PC-9 (cell line): ENCODE results near the gene CLDN15.
"Not testable (repeated sequence)": the region's sequence is repeated elsewhere in the genome, so short reads cannot be mapped to it uniquely, and the experiment has no call there.

Experiments
- CTCF ChIP-seq: fragments of 200-600 bp; sonication (generic); conservative IDR thresholded peaks from 2 replicates; pipeline ENCODE4 v1.6.1; 2017; ENCODE audit warnings: mixed run types, antibody characterized with exemption, mild to moderate bottlenecking, moderate library complexity
- EZH2 ChIP-seq: fragments of 200-600 bp; sonication (generic); IDR thresholded peaks from 2 replicates; pipeline ENCODE4 v1.8.0; 2017; ENCODE audit warnings: antibody characterized with exemption, low read depth

GRCh38 chr7:101203740-101204738, 33.6 kb downstream of the CLDN15 start:
- TF ChIP-seq CTCF, EZH2: not testable (repeated sequence)
